GM18498 (cell line): Measurements from ENCODE around the gene FSTL5.

Experiments used
- ATAC-seq: cut with Tn5 transposase; IDR thresholded peaks from one replicate; pipeline ENCODE4 v1.9.1; 2021; ENCODE audit warnings: mild to moderate bottlenecking, moderate library complexity; ENCODE audit not compliant: unreplicated experiment

Gene FSTL5

GRCh38 chr4:161350946-161351345, 812.9 kb downstream of the FSTL5 start:
- no peak for ATAC-seq

DNA sequence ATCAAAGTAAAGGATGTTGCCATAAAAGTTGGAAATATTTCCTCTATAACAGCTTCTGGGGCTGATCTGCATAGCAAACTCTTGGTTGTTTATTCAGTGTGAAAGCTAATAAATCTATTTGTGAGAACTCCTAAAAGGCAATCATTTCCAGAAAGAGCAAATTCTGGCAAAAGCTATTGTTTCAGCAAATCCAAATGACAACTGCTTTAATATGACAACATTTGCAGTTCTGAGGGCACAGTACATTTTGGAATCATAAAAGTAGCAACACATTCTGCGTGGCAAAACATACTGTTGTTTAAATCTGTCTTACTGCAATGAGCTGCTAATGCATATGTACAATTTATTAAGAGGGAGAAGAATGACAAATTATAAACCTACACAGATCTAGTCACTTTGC, 818.1 kb downstream of the FSTL5 start:
- no peak for ATAC-seq

DNA sequence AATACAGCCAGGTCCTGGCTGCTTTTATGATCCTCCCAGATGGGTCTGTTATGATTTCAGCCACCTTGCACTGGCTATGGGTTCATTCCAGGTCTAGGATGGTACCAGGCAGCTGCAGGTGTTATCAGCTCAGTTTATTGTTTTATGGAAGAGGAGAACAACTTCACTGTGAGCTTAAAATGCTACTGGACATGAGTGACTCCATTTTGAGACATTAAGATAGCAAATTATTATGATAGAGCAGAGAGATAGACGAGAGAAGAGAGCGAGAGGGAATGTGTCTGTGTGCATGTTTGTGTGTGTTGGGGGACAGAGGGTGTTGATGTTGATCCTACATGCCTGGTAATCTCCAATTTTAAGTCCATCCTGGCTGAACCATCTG, 820.2 kb downstream of the FSTL5 start:
- no peak for ATAC-seq

DNA sequence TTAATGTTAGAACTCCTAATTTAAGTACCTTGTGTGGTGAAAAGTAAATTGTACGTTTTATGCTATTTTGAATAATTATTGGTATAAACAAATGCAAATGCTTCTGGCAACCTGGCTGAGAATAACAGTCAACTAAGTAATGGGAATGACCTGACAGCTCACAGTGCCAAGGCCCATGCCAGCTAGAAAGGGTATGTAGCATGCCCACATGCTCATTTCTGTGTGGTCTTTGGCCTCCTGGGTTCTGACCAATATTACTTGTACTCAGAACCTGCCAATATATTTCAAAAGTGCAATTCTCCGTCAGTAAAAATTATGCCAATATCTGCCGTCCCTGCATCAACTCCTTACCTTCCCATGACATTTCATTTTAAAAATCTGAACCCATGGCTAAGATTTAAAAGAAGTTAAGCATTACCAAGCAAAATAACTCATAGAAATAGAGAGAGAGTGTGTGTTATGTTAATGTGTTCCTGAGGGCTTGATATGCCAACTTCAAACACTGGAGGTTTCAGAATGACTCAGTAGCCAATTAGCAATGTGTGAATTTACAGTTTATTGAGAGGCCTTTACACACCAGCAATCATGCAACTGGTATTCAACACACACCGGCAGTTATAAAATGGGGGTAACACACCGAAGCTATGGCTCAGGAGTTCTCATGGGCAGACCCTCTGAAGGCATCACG, 820.8 kb downstream of the FSTL5 start:
- no peak for ATAC-seq

GRCh38 chr4:161336621-161337020, 827.2 kb downstream of the FSTL5 start:
- ATAC-seq, result no peak

GRCh38 chr4:161336016-161336530, 827.7 kb downstream of the FSTL5 start:
- ATAC-seq, result no peak
